ENCODE results near the gene CCDC90B.

DNA sequence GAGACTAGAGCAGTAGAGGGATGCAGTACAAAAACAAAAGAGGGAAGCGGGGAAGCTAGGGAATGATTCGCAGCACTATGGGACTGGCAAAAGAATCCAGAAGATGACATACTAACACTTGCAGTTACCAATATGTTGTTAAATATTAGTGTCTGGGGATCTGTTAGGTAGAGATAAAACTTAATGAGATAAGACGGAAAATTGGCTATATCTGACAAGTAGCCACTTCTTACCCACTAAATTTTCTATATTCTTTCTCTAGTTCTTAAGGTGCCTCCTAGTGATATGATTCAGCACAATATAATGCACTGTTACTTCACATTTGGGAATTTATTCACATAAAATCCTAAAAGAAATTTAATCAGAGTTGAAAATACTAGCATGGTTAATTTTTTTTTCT lies 30.8 kb downstream of the CCDC90B start:
- TF ChIP-seq CTCF (CRISPR knock-in tag; IDR thresholded peaks at IDR 0.05) (no peak), ZBTB8A (CRISPR knock-in tag; IDR thresholded peaks at IDR 0.05; ENCODE audit: borderline replicate concordance, low read depth) (no peak), POLR2A (IDR thresholded peaks at IDR 0.05; ENCODE audit: insufficient read depth in 1 of 2, low read depth in 2 of 2, low read length in 2 of 2) (no peak), ZSCAN30 (CRISPR knock-in tag; IDR thresholded peaks at IDR 0.05) (no peak), ZNF224 (CRISPR knock-in tag; IDR thresholded peaks at IDR 0.05) (no peak), ZNF296 (CRISPR knock-in tag; conservative IDR thresholded peaks at IDR 0.05) (no peak), RELA (CRISPR knock-in tag; IDR thresholded peaks at IDR 0.05) (no peak), NFATC3 (CRISPR knock-in tag; IDR thresholded peaks at IDR 0.05) (no peak), HMGXB3 (CRISPR knock-in tag; IDR thresholded peaks at IDR 0.05; ENCODE audit: borderline replicate concordance) (no peak), JUND (CRISPR knock-in tag; IDR thresholded peaks at IDR 0.05) (no peak), SMC3 (IDR thresholded peaks at IDR 0.05; ENCODE audit: low read length) (no peak)

Data from HepG2 (cell line).